GM12892 (cell line): ENCODE measurements around the gene TEX11.

Source experiments
- POLR2A ChIP-seq: IDR thresholded peaks from 2 replicates; pipeline ENCODE4 v1.6.1; 2011; ENCODE audit warnings: low read depth, low read length, control low read depth
- POLR2AphosphoS5 ChIP-seq: IDR thresholded peaks from 2 replicates; pipeline ENCODE4 v1.6.1; 2011; ENCODE audit warnings: low read depth, low read length, control low read depth
- TAF1 ChIP-seq: IDR thresholded peaks from 2 replicates; pipeline ENCODE4 v1.6.1; 2011; ENCODE audit warnings: low read depth, mild to moderate bottlenecking, control low read depth, low read length, borderline replicate concordance

GRCh38 chrX:70479922-70480659, 428.4 kb downstream of the TEX11 start:
- no peak for TF ChIP-seq POLR2AphosphoS5
- TF ChIP-seq POLR2A, result no peak
- TF ChIP-seq TAF1, result no peak
